OCI-LY3 (cell line): ENCODE data around the gene PSMA3.

Experiments
- H2AFZ ChIP-seq: fragments of 200-600, 300-600 bp; shearing (Covaris generic); 2 replicates; pipeline ENCODE4 v1.6.0; 2014; ENCODE audit warnings: antibody characterized with exemption, low read depth, low read length
- H3K27ac ChIP-seq: fragments of 200-600, 300-600 bp; sonication (generic); 2 replicates; pipeline ENCODE4 v1.5.1; 2014; ENCODE audit warnings: mild to moderate bottlenecking, low read length, moderate library complexity, mixed read lengths
- H3K27me3 ChIP-seq: fragments of 200-600, 300-600 bp; sonication (generic); 2 replicates; pipeline ENCODE4 v1.6.1; 2014; ENCODE audit warnings: low read depth, low read length, mixed read lengths
- H3K36me3 ChIP-seq: fragments of 200-600, 300-600 bp; sonication (generic); replicated peaks from 2 replicates; pipeline ENCODE3; 2014; ENCODE audit warnings: low read depth, low read length, mixed read lengths
- H3K4me1 ChIP-seq: fragments of 300-600, 200-600 bp; sonication (generic); 2 replicates; pipeline ENCODE4 v1.6.1; 2014; ENCODE audit warnings: low read length, mixed read lengths
- H3K4me2 ChIP-seq: fragments of 200-600, 300-600 bp; sonication (generic); 2 replicates; pipeline ENCODE4 v1.6.1; 2014; ENCODE audit warnings: low read length, mixed read lengths
- H3K4me3 ChIP-seq: fragments of 300-600, 200-600 bp; sonication (generic); 2 replicates; pipeline ENCODE4 v1.5.1; 2014; ENCODE audit warnings: antibody characterized with exemption, mild to moderate bottlenecking, low read length, moderate library complexity
- H3K79me2 ChIP-seq: fragments of 300-600, 200-600 bp; shearing (Covaris generic); 2 replicates; pipeline ENCODE4 v1.6.1; 2014; ENCODE audit warnings: mild to moderate bottlenecking, low read length, mixed read lengths
- H3K9ac ChIP-seq: fragments of 300-600, 200-600 bp; shearing (Covaris generic); 2 replicates; pipeline ENCODE4 v1.6.0; 2014; ENCODE audit warnings: mild to moderate bottlenecking, low read length, moderate library complexity
- H3K9me3 ChIP-seq: fragments of 200-600, 300-600 bp; shearing (Covaris generic); 2 replicates; pipeline ENCODE4 v1.6.1; 2014; ENCODE audit warnings: low read length, mixed read lengths; ENCODE audit not compliant: insufficient read depth
- H4K20me1 ChIP-seq: fragments of 200-600, 300-600 bp; sonication (generic); 2 replicates; pipeline ENCODE4 v1.6.1; 2016; ENCODE audit warnings: low read length, mixed read lengths; ENCODE audit not compliant: insufficient read depth
- EZH2phosphoT487 ChIP-seq: fragments of 200-600 bp; shearing (Covaris generic); IDR thresholded peaks from 2 replicates; pipeline ENCODE4 v1.6.1; 2018; ENCODE audit warnings: antibody characterized with exemption, mixed run types, low read depth
- TF ChIP-seq, protein P1 (sequence below): fragments of 200-600, 300-600 bp; sonication (generic); IDR thresholded peaks from 2 replicates; pipeline ENCODE4 v1.5.1; 2014; ENCODE audit warnings: antibody characterized with exemption, low read length, low read depth

PSMA3 gene

DNA sequence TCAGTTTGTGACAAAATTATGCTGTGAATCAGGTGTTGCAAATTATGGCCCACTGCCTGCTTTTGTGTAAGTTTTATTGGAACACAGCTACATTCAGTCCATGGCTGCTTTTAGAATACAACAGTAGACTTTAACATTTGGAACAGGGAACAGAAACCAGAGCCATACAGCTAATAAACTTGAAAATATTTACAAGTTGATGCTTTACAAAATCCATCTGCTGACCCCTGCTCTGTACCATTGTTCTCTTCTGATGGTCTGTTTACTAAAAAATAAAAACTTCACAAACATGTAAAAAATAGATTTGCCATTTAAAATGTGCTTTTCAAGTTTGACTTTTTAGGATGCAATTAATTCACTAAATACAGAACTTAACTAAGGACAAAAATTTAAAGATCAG lies 20.8 kb downstream of the PSMA3 start:
- H4K20me1 ChIP-seq, result 0 out of 2 replicates have a peak, but pooled peaks cover 5% of the 10 kb centered on the region
- TF ChIP-seq, protein P1, sequence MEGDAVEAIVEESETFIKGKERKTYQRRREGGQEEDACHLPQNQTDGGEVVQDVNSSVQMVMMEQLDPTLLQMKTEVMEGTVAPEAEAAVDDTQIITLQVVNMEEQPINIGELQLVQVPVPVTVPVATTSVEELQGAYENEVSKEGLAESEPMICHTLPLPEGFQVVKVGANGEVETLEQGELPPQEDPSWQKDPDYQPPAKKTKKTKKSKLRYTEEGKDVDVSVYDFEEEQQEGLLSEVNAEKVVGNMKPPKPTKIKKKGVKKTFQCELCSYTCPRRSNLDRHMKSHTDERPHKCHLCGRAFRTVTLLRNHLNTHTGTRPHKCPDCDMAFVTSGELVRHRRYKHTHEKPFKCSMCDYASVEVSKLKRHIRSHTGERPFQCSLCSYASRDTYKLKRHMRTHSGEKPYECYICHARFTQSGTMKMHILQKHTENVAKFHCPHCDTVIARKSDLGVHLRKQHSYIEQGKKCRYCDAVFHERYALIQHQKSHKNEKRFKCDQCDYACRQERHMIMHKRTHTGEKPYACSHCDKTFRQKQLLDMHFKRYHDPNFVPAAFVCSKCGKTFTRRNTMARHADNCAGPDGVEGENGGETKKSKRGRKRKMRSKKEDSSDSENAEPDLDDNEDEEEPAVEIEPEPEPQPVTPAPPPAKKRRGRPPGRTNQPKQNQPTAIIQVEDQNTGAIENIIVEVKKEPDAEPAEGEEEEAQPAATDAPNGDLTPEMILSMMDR, result no peak
- no peak for TF ChIP-seq EZH2phosphoT487
- H2AFZ ChIP-seq, result no peak overlapping the region
- peaks cover 58% of the 10 kb centered on the region for H3K79me2 ChIP-seq
- no peak overlapping the region for H3K9ac ChIP-seq
- H3K4me2 ChIP-seq, result no peak overlapping the region
- no peaks in the 10 kb centered on the region for H3K9me3 ChIP-seq
- H3K36me3 ChIP-seq, result peaks cover 75% of the 10 kb centered on the region
- H3K4me3 ChIP-seq, result no peak overlapping the region
- no peaks in the 10 kb centered on the region for H3K4me1 ChIP-seq
- H3K27ac ChIP-seq, result no peak overlapping the region
- no peaks in the 10 kb centered on the region for H3K27me3 ChIP-seq

DNA sequence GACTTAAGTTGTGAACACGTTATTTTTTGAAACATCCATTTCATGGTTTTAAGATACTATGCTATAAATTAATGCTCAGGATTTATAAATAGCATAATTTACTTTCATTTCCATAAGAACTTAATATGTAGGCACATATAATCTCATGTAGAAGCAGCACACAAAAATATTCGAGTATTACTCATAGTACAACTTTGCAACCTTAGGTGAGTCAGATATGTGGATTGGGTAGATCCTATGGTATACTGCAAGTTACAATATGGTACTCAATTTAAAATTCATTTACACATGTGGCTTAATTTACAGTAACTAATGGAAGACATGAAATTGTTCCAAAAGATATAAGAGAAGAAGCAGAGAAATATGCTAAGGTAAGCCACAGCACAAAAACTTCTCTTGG lies 26.0 kb downstream of the PSMA3 start:
- H3K4me2 ChIP-seq, result no peak overlapping the region
- H3K27ac ChIP-seq, result no peak overlapping the region
- no peak overlapping the region for H2AFZ ChIP-seq
- H3K4me1 ChIP-seq, result no peaks in the 10 kb centered on the region
- peaks cover 67% of the 10 kb centered on the region for H3K36me3 ChIP-seq
- no peaks in the 10 kb centered on the region for H3K9me3 ChIP-seq
- H3K9ac ChIP-seq, result no peak overlapping the region
- H4K20me1 ChIP-seq, result peaks cover 6% of the 10 kb centered on the region; the same call in 1 of the 2 replicates
- H3K79me2 ChIP-seq, result peaks cover 66% of the 10 kb centered on the region
- TF ChIP-seq, protein P1, result no peak
- no peak for TF ChIP-seq EZH2phosphoT487
- no peaks in the 10 kb centered on the region for H3K27me3 ChIP-seq
- no peak overlapping the region for H3K4me3 ChIP-seq

GRCh38 chr14:58272588-58273372 lies 28.1 kb downstream of the PSMA3 start:
- Histone ChIP-seq H2AFZ (no peak overlapping the region), H3K4me1 (no peaks in the 10 kb centered on the region), H3K4me3 (no peak overlapping the region), H3K36me3 (peaks cover 55% of the 10 kb centered on the region), H3K79me2 (peaks cover 78% of the 10 kb centered on the region), H3K4me2 (no peak overlapping the region), H3K9me3 (no peaks in the 10 kb centered on the region), H3K27ac (no peak overlapping the region), H3K9ac (no peak overlapping the region), H4K20me1 (peaks cover 6% of the 10 kb centered on the region; the same call in 1 of the 2 replicates), H3K27me3 (no peaks in the 10 kb centered on the region)
- no peak for TF ChIP-seq EZH2phosphoT487
- TF ChIP-seq, protein P1, result 0 out of 2 replicates have a peak, but pooled peaks have one; percentile 9

DNA sequence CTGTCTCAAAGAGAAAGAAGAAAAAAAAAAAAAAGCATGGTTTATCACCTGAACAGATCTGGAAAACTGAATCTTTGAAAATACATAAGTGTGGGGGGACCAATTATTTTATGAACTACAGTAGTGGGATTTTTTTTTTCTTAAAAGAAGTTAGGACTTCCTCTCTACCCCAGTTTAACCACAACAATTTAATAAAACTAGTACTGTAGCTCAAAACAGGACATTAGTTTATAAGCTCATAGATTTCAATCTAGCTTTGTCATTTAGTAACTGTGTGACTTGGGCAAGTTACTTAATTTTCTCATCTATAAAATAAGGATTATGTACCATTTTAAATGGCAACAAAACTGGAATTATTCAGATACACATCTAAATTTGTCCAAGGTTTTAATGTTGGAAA lies 30.2 kb downstream of the PSMA3 start:
- Histone ChIP-seq H3K9ac (no peak overlapping the region), H3K9me3 (no peaks in the 10 kb centered on the region), H4K20me1 (peaks cover 6% of the 10 kb centered on the region; the same call in 1 of the 2 replicates), H3K36me3 (peaks cover 48% of the 10 kb centered on the region), H3K27me3 (no peaks in the 10 kb centered on the region), H3K4me1 (no peaks in the 10 kb centered on the region), H3K4me2 (no peak overlapping the region), H3K27ac (0 out of 2 replicates have a peak overlapping the region, but pooled peaks have one; percentile 3), H3K4me3 (no peak overlapping the region), H3K79me2 (peaks cover 91% of the 10 kb centered on the region), H2AFZ (no peak overlapping the region)
- no peak for TF ChIP-seq EZH2phosphoT487
- TF ChIP-seq, protein P1, result no peak
